Activated effector memory CD4-positive, alpha-beta T cell treated with anti-CD3 and anti-CD28 coated beads, Interleukin-2, amount 50 U/mL, for 16 hours (primary cell): ENCODE results near the gene TLCD3B.

Experiments
- DNase-seq: peaks from one replicate; pipeline ENCODE4 v3.0.0-alpha.2; 2020

Gene TLCD3B

DNA sequence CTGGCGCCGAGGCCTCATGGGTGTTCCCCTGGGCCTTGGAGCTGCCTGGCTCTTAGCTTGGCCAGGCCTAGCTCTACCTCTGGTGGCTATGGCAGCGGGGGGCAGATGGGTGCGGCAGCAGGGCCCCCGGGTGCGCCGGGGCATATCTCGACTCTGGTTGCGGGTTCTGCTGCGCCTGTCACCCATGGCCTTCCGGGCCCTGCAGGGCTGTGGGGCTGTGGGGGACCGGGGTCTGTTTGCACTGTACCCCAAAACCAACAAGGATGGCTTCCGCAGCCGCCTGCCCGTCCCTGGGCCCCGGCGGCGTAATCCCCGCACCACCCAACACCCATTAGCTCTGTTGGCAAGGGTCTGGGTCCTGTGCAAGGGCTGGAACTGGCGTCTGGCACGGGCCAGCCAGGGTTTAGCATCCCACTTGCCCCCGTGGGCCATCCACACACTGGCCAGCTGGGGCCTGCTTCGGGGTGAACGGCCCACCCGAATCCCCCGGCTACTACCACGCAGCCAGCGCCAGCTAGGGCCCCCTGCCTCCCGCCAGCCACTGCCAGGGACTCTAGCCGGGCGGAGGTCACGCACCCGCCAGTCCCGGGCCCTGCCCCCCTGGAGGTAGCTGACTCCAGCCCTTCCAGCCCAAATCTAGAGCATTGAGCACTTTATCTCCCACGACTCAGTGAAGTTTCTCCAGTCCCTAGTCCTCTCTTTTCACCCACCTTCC lies 43.5 kb downstream of the TLCD3B start:
- DNase-seq: no peak

DNA sequence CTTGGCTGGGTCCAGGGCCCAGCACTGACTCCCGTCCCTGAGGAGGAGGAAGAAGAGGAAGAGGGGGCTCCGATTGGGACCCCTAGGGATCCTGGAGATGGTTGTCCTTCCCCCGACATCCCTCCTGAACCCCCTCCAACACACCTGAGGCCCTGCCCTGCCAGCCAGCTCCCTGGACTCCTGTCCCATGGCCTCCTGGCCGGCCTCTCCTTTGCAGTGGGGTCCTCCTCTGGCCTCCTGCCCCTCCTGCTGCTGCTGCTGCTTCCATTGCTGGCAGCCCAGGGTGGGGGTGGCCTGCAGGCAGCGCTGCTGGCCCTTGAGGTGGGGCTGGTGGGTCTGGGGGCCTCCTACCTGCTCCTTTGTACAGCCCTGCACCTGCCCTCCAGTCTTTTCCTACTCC lies 44.1 kb downstream of the TLCD3B start:
- no peak for DNase-seq

DNA sequence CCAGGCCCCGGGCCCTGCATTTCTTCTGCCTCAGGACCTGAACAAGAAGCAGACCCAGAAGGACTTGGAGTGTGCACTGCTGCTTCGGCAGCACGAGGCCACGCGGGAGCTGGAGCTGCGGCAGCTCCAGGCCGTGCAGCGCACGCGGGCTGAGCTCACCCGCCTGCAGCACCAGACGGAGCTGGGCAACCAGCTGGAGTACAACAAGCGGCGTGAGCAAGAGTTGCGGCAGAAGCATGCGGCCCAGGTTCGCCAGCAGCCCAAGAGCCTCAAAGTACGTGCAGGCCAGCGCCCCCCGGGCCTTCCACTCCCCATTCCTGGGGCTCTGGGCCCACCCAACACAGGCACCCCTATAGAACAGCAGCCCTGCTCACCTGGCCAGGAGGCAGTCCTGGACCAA lies 44.8 kb downstream of the TLCD3B start:
- DNase-seq: no peak

DNA sequence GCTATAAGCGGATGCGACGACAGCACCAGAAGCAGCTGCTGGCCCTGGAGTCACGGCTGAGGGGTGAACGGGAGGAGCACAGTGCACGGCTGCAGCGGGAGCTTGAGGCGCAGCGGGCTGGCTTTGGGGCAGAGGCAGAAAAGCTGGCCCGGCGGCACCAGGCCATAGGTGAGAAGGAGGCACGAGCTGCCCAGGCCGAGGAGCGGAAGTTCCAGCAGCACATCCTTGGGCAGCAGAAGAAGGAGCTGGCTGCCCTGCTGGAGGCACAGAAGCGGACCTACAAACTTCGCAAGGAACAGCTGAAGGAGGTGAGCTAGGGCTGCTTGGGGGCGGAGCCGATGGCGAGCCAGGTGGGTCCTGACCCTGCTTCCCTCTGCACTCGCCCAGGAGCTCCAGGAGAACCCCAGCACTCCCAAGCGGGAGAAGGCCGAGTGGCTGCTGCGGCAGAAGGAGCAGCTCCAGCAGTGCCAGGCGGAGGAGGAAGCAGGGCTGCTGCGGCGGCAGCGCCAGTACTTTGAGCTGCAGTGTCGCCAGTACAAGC lies 45.7 kb downstream of the TLCD3B start:
- DNase-seq: no peak

DNA sequence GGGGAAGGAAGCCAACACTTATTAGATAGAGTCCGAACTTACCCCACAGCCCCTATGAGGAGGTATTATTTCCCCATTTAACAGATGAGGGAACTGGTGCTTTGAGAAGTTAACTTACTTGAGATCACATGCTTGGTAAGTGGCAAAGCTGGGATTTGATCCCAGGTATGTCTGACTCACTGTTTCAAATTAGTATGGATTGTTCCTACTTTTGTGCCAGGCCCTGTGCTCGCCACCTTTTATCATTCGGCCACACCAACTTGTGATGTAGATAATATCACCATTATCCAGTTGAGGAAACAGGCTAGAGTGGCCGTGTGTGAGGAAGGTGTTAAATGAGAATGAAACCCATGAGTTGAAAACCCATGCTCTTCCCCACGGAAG lies 46.3 kb downstream of the TLCD3B start:
- DNase-seq: no peak

DNA sequence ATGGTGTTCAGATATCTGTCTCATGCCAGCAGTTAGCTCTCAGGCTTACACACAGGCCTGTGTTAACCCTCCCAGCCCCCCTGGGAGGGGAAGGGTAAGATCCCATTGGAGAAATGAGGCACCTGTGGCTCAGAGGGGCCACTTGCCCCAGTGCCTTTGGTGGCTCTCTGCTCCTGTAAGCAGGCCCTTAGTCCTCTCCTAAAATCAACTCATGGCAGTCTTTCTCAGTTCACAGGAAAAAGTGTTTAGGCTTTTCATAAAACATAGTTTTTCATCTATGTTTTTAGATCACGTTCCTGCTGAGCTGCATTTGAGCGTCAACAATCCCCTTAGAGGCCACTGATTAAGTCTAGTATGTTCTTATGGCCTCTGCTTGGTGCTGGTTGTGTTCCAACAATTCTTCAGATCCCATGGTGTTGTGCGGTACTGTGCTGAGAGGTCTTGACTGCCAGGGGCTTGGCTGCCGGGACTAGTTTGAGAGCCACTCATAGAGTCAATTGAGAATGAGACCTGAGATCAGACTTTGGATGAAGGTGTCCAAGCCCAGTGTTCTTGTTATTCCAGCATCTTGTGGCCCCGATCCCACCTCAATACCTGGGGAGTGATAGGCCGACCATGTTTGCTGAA lies 46.8 kb downstream of the TLCD3B start:
- no peak for DNase-seq

DNA sequence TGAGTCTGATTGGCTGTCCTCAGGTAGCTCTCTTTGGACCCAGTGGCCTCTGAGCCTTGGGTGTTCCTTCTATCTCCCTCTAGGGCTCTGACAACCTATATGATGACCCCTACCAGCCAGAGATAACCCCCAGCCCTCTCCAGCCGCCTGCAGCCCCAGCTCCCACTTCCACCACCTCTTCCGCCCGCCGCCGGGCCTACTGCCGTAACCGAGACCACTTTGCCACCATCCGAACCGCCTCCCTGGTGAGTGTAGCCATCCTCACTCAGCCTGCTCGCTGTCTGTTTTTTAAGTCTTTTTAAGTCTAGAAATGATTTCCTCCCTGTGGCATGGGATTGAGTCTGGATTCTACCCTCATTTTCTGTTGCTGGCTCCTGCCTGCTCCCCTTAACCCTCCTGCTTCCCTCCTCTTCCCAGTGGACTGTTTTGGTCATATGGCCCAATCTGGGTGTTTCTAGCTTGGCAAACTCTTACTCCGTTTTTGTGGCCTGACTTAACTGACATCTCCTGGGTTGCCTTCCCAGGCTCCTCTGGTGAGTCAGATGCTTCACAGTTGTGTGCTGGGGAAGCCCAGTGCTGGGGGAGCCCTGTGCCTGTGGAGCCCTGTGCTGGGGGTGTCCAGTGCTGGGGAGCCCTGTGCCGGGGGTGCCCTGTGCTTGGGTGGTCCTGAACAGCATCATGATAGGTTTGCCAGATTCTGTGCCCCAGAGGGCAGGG lies 47.5 kb downstream of the TLCD3B start:
- DNase-seq: no peak

DNA sequence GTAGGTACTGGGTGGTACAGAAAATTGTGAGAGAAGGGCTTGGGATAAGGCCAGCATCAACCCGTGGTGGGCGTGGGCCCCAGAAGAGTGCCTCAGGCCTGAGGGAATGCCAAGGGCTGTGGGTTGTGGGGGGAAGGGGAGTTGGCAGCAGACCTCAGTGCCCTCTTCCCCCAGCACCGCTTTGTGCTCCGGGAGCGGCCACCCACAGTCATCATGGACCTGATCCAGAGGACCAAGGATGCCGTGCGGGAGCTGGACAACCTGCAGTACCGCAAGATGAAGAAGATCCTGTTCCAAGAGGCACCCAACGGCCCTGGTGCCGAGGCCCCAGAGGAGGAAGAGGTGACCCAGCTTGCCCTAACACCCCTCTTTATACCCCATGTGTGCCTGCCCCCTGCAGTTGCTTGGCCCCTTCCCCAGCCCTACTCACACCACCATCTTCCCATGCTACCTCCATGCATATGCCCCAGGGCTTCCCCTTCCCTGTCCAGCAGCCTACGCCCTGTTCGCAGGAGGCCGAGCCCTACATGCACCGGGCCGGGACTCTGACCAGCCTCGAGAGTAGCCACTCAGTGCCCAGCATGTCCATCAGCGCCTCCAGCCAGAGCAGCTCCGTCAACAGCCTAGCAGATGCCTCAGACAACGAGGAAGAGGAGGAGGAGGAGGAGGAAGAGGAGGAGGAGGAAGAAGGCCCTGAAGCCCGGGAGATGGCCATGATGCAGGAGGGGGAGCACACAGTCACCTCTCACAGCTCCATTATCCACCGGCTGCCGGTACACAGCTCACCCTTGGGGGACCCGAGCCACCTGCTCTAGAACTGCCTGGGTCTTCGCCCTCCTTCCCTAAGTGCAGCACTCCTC lies 48.3 kb downstream of the TLCD3B start:
- no peak for DNase-seq

DNA sequence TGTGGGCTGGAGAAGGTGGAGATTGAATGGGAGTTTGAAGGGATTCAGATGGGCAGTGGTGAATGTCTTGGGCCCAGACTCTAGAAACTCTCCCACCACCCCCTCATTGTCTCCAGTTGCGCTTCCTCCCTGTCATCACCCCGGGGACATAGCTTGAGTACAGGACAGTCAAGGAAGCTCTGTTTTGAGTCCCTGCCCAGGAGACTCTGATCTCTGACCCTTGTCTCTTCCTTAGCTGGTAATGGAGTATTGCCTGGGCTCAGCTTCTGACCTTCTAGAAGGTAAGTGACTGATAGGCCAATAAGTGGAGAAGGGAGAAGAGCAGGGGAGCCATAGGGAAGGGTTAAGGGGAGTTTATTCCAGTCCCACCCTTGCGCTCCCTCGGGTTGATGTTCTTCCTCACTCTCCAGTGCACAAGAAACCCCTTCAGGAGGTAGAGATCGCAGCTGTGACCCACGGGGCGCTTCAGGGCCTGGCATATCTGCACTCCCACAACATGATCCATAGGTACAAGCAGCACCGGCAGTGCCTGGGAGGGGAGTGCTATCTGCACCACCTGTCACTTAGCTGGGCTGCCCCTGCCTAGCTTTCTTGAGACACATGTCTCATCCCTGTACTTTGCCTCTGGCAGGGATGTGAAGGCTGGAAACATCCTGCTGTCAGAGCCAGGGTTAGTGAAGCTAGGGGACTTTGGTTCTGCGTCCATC lies 52.4 kb downstream of the TLCD3B start:
- DNase-seq: no peak

DNA sequence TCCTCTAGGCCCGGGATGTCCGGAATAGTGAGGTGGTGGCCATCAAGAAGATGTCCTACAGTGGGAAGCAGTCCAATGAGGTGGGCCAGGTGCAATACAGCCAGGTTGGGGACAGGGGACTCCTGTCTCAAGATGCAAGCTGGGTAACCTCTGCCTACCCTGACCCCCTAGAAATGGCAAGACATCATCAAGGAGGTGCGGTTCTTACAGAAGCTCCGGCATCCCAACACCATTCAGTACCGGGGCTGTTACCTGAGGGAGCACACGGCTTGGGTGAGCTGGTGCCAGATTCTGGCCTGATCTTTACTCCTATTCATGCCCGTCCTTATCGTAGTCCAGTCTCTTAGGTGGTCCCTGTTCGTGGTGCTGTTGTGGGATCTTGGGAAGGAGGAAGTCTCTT lies 53.0 kb downstream of the TLCD3B start:
- DNase-seq: no peak

DNA sequence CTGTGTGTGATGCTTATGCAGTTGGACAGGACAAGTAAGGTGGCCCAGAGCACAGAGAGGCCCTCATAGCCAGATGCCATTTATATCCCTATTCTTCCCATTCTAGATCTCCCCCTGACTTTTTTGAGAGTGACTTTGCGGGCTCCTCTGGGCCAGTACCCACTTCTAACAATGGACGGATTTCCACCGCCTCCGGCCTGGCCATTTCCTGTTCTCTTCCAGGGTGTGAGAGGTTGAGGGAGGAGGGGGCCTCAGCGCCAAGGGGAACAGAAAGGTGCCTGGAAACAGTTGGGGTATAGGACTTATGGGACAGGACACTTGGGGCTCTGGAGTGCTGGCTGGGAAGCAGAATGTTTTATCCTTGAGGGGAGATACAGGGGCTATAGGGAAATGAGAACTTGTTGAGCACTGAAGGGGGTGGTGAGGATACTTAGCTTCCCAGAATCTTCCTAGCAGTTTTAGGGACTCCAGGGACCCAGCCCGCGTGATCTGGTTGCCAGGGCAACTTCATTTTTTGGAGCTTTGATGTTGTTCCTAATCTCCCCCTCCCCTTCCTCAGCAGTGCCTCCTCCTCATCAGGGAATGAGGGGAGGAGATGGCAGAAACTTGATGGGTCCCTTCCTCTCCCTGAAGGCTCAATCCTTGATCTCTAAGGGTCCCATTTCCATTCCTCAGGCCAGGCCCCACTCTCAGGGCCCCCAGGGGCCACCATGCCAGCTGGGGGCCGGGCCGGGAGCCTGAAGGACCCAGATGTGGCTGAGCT lies 53.8 kb downstream of the TLCD3B start:
- no peak for DNase-seq

DNA sequence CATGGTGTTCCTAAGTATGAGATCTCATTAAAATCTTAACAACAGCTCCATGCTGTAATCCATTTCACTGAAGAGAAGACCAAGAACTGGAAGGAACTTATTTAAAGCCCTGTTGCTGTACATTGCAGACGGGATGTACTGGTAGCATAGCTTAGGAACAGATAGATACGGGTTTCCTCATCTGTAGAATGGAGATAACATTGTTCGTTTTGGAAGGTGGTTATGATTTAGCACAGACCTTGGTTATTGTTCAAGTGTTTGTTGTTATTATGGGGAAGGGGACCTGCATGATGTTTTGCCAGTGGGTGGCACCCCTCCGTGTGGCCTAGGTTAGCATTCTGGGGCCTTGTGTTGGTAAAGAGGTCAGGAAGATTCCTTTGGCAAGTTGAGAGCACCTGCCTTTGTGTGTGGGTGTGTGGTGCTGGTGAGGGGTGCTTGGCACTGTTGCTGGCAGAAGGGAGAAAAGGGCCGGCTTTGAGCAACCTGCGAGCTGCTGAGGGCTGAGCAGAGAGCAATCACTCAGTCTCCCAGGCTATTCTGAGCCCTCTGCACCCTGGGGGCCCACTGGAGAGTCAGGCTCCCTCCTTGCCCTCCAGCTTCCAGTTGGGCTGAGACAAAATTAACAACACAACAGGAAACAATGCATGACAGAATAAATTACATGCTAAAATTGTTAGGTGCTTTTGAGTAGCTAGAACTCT lies 55.1 kb downstream of the TLCD3B start:
- DNase-seq: no peak

DNA sequence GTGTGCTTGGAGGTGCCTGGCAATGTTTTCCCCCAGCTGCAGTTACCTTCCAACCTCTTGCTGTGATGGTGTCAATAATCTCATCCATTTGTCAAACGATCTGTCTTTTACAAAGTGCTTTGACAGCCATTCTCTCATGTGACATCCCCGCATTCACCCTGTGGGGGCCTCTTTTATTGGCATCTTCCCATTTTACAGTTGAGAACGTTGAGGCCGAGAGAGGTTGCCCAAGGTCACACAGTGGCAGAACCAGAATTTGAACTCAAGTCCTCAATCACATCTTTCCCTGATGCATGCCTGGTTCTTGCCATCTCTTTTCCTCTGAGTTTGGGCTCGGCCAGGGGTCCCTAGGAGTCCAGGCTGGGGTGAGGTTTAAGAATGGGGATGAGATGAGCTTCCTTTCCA lies 55.9 kb downstream of the TLCD3B start:
- no peak for DNase-seq
